Right renal pelvis (tissue), 4 donors: ENCODE data around the gene BGN. TPM values are rescaled to one million over a fixed set of nuclear protein-coding genes. Genes with fewer than 3 reads are reported as not detected.

Experiments
- DNase-seq, 4 donors: peaks; one replicate each; pipeline ENCODE4 v3.0.0-alpha.2; 2013; ENCODE audit warnings: low read depth in 4 of 4, low spot score in 3 of 4, missing footprints in 1 of 4
- polyA plus RNA-seq, 4 donors: library from polyadenylated mRNA; unstranded; fragments of 120-200 nt; gene quantifications; one replicate each; pipeline ENCODE4 v1.2.1, GENCODE V29; 2013; ENCODE audit not compliant: insufficient read length in 4 of 4

The BGN gene
- polyA plus RNA-seq, 4 donors = 169 to 230 (median 196) TPM

DNA sequence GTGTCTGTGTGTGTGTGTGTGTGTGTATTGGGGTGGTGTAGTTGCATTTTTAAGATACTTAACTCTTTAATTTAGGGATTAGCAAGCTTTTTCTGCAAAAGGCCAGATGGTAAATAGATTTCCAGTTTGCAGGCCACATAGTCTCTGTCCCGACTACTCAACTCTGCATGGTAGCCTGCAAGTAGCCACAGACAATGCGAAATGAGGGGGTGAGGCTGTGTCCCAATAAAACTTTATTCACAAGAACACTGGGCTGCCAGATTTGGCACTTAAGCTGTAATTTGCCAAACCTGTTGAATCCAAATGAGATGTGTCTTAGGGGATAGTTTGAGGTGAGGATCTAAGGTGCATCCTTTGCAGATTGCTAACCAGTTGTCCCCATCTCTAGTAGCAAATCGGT lies 29.5 kb downstream of the BGN start:
- no peak for DNase-seq

DNA sequence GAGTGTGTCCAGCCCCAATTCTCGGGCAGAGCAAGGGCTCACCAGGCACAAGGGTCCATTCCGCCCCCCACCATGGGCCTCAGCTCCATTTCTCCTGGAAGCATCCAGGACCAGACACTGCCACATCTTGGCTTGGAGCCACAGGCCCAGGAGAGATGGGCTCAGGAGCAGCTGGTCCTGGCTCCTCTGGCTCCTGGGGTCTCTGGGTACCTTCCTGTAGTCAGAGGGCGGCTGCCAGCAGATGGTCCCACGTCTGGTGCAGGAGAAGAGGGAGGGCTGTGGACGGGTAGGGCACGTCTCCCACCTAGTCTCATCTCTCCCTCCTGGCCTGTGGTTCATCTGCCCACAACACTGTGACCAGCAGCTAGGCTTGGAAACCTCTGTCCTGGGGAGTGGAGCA lies 30.7 kb downstream of the BGN start:
- DNase-seq = no peak

DNA sequence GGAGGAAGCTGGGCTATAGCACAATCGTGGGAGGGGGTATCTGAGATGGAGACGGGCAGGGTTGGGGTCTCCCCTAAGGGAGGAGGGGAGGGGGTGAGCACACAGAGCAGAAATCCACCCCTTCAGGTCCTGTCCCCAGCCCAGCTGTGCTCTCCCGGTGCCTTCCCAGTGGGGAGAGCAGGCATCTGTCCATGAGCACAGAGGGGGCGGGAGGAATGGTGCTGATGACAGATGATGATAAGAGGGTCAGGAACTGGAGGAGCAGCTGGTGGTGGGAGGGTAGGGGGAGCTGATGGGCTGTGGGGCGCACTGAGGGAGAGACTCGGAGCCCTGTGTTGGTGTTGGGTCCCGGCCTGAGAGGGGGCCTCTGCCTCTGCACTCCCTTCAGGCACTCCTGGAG lies 31.3 kb downstream of the BGN start:
- no peak for DNase-seq

DNA sequence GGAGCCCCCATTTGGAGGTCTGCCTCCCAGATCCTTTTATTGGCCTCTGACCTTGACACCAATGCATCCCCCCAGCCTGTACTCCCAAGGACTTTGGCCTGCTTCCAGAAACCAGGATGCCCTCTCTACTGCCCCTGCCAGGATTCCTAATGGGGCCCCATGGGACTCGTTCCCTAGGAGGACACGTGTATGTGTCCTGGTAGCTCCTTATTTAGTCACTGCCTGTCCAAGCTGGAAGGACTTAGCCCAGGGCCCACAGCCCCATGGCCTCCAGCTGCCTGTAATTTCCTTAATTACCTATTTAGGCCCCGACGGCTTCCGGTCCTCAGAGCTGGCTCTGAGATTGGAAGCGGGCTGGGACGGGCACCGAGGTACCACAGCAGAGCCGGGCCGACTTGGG lies 32.0 kb downstream of the BGN start:
- DNase-seq = no peak

DNA sequence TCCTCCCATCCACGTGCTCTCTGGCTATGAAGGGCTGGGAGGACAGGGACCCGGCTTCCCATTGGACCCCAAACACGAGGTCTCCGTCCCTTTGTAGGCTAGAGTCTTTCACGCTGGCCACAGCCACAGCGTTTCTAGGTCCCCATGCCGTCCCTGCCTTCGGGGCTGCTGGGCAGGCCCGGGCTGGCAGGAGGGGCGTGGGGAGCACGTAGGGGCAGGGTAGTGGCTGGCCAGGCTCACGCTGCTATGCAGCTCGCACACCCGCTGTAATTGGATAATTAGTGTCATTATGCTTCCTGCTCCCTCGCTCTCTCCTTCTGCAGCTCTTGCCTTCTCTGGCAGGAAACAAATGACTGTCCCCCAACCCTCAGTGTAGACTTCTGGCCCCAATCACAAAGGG lies 32.4 kb downstream of the BGN start:
- no peak for DNase-seq

DNA sequence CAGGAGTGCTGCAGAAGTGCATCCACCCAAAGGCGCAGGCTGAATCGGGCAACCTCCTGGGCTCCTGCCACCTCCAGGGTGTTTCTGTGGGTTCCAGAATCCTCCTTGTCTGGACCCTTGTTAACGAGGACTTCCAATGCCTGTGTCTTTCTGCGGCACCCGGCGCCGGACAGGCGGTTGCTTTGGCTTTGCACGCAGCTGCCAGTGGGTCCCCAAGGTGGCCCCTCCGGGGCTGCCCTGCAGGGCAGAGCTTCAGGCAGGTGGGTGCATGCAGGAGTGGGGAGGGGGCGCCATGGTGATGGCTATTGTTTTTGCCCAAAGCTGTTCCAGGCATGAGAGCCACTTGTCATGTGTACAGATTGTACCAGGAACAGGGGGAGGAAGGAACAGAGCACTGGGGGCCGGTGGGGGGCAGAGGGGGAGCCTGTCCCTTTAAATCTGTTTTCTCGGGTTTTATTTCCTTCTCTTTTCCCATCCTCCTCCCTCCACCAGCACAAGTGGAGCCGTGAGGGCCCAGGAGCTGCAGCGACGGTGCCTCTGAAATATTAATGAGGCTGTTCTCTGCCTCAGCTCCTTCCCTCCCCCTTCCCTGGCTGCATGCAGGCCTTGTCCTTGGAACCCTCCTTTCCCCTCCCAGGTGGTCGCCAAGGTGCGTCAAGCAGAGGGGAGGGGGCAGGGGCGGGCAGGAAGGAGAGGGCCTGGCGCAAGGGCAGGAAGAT lies 35.8 kb downstream of the BGN start:
- DNase-seq = no peak

DNA sequence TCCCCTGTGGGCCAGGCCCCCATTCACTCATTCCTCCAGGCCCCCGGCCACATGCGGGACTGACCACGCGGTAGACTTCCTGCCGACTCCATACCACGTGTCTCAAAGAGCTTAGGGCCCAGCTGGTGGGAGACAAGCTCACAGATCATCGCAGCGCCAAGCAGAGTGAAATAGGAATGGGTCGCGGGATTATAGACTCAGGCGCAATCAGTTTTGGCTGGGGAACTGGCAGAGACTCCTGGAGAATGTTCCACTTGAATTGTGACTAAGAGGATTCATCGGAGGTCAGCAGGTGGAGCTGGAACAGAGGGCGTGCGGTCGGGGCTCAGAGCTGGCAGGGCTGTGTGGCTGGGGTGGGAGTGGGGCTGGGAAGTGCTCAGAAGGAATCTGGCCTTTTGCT lies 38.3 kb downstream of the BGN start:
- DNase-seq = no peak

DNA sequence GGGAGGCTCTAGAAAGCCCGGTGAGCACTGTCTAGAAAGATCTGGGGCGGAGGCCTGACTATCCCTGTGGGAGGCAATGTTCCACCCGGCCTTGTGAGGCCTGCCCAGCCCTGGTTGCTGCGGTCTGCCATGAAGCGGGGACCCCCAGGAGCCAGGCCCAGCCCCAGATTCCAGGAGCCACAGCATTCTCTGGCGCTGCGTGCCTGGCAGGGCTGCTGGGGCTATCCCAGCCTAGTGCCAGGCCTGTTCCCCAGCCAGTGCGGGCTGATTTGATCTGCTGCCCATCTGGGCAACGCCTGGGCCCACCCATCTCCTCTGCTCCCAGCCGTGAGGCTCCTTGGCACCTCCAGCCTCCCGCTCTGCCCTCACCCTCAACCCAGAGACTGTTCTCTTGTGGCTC lies 42.3 kb downstream of the BGN start:
- no peak for DNase-seq

DNA sequence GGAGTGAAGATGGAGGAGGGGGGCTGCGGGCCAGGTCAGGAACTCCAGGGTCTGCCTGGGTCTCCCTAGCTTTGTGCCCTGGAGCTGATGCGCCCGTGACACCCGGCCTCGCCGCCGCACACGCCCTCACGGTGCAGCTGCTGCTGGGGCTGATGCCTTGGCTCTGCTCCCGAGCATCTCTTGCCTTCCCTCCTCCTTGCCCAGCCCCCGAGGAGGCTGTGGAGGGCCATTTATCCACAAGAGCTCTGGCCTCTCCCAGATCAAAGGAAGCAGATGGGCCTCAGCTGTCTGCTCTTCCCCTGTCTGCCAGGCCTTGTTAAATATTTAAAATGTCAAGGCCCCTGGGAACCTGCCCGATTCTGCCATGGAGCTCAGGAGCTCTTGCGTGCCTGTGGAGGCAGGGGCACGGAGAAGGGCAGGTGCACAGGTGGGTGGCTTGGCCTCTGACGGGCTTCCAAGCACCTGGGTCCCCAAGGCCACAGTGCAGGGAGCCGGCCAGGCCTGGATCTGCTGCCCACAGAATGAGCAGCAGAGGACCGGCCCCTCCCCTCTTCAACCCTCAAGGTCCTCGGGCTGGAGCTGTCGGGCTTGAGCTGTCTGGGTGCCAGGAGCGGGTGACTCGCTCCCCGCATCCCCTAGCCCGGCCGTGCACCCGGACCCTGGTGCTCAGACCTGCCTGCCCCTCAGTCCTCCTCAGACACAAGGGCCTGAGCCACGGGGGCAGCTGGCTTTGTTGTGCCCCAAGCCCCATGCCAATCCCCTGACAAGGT lies 42.9 kb downstream of the BGN start:
- no peak for DNase-seq

DNA sequence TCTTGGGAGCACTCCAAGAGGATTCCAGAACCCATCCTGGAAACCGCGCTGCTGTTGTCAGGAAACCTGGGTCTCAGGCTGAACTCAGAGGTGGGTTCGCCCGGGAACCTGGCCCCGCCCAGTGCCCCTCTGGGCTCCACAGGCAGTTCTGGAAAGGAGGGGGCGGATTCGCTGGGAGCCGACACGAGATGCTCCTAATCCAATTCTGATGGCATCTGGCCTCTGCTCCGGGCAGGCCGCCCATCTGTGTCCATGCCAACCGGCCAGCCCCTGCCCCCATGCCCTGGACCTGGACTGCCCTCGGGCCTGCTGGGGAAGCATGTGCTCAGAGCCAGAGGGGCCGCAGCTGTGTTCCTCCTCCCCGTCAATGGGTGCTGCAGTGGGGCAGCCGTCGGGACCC lies 43.6 kb downstream of the BGN start:
- no peak for DNase-seq

DNA sequence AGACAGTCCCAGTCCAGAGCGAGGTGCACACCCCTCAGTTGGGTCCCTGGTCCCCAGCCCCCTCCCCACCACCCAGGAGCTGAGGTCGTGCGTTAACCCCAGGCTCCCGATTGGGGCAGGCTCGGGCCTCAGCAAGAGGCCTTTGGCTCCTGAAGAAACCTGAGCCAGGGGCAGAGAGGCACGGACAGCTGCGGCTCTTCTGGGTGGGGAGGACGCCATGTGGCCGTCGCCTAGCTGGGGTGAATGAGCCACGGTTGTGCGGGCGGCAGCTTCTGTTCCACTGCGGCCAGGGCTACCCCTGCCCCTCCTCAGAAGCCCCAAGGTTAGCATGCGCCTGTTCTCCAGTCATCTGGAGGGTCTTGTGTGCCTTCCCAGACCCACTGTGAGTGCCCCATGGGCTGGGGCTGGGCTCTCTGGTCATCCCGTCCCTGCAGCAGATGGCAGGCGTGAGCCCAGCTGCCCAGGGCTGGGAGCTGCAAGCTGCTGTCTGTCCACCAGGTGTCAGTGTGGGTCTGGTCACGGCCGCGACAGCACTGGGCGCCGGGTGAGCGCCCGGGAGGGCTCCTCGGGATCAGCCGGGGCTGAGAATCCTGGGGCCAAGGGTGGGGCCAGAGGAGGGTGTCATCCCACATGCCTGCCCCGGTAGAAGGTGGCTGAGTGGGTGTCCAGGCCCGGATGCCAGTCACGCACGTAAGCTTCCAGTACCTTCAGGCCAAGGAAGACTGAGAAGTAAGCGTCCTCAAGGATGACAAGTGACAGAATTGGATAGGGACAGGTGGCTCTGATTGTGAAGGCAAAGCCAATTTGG lies 44.6 kb downstream of the BGN start:
- DNase-seq = peak; percentile 27 to 36 (median 33)

DNA sequence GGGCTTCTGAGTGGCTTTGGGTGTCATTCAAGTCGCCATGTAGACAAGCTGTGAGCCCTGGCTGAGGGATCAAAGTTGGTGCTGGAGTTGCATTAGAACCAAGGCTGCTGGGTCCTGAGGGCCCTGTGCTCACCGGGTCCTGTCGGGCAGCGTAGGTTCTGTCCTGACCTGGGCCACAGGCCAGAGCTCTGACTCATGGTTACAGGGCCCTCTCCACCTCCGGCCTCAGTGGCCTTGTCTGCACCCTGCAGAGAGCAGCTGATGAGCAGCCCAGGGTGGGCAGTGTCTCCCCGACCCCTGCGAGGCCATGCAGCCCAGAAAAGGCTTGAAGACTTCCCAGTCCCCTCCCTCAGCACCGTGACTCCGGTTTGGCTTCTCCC lies 45.2 kb downstream of the BGN start:
- DNase-seq = no peak

DNA sequence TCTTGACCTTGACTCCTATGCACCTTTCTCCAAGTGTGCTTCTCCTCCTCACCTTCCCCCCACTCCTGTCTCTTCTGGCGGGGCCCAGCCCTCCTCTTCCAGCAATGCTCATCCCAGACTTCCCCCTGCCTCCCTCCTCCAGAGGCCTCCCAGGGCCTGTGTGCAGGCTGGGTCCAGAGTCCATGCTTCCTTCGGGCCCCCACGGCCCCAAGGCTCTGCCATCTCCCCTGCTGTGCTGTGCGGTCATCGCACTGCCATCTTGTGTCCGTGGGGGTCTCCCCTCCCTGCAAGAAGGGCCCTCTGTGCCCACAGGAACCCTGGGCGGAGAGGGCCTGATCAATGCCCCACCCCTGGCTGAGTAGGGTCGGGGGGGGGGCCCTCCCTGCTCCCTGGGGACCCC lies 49.9 kb downstream of the BGN start:
- no peak for DNase-seq

DNA sequence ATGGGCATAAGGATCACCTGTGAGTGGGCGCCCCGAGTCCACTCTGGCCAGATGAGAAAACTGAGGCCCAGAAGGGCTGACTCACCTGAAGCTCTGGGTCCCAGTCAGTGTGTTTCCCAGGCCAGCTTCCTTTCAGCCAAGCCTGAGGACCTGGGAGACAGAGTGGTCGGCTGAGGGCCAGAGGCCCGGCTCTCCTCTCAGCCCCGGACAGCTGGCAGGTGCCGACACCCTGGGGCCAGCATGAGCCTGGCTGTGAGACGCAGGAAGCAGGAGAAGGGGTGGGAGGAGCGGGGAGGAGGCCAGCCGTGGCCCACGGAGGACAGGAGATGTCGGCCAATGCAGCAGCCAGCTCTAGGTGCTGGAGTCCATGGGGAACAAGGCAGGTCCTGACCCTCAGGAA lies 51.6 kb downstream of the BGN start:
- no peak for DNase-seq

DNA sequence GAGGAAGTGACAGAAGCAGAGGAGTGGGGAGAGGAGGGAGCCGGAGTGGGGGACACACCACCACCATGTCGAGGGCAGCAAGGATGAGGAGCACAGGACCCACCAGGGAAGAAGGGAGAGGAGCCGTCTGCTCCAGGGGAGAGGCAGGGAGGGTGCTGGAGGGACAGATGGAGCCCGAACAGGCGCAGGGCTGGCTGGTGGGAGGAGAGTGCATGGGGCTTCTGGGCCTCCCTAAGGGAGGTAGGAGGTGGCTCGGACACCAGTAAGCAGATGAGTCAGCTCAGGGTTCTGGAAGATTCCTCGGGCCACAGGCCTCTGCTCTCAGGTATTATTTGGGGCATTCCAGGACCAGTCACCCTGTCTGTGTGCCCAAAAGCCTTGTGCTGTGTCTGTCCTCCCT lies 52.4 kb downstream of the BGN start:
- DNase-seq = no peak

DNA sequence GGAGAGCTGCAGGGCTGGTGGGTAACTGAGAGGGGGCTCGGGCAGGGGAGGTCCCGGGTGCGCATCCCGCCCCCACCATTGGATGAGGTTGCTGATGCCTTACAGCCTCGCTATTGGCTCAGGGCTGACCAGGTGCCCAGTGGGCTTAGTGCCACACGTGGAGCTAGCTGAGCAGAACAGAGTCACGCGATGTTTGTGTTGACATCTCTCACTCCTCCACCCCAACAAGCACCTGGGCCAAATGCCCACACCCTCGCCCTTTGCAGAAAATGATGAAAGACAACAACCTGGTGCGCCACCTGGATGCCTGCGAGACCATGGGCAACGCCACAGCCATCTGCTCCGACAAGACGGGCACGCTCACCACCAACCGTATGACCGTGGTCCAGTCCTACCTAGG lies 54.5 kb downstream of the BGN start:
- no peak for DNase-seq

DNA sequence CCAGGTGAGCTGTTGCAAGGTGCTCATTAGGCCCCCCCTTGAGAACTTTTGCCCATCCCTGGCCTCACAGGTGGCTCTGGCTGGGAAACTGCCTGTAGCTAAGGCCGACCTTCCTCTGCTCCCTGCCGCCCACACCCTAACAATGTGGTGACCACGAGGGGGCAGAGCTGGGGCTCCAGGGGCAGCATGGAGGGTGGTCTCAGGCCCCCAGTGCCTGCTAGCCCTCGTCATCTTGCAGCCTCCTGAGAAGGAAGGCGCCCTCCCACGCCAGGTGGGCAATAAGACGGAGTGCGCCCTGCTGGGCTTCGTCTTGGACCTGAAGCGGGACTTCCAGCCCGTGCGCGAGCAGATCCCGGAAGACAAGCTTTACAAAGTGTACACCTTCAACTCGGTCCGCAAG lies 55.0 kb downstream of the BGN start:
- no peak for DNase-seq

DNA sequence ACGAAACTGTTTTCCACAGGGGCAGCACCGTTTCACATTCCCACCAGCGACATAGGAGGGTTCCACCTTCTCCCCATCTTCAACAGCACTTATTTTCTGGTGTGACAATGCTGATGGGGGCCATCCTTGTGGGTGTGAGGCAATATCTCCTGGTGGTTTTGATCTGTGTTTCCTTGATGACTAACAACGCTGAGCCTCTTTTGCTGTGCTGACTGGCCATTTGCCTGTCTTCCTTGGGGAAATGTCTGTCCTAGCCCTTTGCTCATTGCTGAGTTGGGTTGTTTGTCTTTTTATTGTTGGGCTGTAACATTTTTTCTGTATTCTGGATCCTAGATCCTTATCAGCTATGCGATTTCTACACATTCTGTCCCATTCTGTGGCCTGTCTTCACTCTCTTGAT lies 56.4 kb downstream of the BGN start:
- DNase-seq = no peak

DNA sequence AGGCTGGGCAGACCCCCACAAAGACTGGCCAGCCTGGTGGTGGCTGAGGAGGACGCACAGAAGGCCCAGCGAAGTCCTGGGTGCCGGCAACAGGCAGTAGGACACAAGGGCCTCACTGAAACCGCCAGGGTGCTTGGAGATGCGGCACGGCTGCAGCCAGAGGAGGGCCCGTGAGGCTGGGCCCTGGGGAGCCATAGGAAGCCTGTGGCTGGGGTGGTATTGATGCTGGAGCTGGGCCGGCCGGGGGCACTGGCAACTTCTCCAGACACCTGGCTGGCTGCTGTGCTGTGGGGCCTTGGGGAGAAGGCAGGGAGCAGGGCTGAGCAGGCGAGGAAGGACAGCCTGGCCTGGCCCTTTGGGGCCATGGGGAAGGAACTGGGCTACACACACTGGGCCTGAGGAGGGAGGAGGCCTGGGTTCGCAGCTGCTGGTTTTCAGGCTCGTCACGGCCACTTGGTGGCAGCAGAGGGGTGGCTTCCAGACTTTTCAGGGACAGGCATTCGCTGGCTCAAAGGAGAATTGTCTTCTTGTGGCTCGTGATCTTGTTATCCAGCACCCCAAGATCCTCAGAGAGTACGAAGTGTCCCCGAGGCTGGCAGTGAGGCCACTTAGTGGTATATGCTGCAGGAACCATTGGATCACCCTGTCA lies 59.9 kb downstream of the BGN start:
- DNase-seq = peak in 2 of 4 donors; percentile 27 to 45

DNA sequence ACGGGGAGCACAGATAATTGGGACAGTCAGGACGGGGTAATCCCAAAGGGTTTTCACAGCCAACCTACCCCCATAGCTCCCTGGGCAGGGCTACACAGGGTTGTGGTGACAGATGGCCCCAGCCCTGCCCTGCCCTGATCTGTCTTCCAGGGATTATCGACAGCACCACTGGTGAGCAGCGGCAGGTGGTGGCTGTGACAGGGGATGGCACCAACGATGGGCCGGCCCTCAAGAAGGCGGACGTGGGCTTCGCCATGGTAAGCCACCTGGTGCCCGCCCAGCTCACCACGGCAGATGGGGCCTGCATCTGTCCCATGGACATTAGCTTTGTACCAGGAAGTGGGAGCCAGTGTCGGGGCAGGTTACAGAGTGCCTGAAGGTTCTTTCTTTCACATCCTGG lies 62.0 kb downstream of the BGN start:
- no peak for DNase-seq
